ELR (cell line): Measurements from ENCODE around the gene ENPP3.
A peak's percentile ranks its signal among the peaks of the same experiment; 100 is the strongest.

Source experiments
- DNase-seq: peaks from one replicate; pipeline ENCODE4 v3.0.0-alpha.2; 2015; ENCODE audit warnings: low read depth

Gene ENPP3

DNA sequence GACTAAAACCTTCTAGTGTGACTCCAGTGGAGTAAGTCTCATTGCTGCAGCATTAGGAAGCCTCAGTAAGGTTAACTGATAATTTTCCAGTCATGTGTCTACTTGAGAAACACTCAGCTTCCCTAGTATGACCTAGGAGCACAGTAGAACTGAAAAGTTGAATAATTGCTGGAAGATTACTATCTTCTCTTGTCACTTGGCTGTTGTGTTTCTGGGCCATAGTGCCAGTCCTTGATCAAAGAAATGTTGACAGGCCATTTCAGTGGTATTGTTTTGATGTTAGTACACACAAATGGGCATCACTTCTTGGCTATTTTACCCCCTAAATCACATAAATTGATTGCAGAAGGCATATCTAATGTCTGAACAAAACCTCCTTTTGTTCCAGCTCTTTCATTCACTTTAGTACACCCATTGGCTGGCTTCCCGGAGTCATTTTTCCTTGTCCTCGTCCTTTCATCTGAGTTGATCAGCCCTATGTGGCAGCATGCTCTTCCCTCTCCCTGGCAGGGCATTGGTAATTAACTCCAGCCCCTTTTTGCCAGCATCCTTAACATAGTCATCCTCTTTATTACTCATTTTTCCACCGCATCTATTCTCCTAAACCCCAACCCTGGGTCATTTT lies 6.0 kb downstream of the ENPP3 start:
- DNase-seq: no peak

- DNase-seq: no peak
These were observed 6.9 kb downstream of the ENPP3 start for GRCh38 chr6:131643855-131644460.

DNA sequence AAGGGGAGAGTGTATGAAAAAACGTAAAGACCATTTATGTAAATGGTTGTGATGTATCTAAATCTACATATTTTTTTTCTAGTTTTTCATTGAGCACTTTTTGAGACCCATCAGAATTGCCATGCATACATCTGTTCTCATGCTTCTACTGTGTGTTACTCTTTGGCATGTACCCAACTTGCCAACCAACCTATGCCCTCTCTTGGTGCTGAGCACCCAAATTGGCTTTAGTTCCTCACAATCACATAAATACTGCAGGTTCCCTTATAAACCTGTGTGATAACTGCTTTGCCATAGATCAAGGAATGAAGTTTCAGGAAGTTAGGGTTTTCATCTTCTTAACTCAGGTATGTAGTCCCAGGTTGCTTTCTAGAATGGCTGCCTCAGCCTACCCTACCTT lies 7.8 kb downstream of the ENPP3 start:
- DNase-seq: no peak

GRCh38 chr6:131645846-131646245 lies 8.7 kb downstream of the ENPP3 start:
- no peak for DNase-seq

GRCh38 chr6:131646249-131646670 lies 9.2 kb downstream of the ENPP3 start:
- DNase-seq: no peak

DNA sequence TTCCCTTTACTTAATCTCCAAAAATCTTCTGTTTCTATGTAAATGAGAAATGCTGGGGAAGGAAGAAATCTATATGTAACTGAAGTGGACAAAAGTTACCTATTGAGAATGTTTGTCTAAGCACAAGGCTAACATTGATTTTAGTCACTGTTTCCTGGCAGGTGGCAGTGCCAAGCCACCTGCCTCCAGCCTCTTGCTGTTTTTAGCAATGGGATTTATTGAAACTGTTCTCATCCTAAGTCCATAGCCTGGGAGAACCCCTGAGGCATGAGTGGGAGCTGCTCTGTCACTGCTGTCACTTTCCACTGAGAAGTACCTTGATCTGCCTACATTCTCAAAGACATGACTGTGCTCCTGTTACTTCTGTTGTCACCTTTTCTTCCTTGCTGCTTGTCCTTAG lies 14.7 kb downstream of the ENPP3 start:
- DNase-seq: no peak

- DNase-seq: peak; percentile 58
These were observed 15.4 kb downstream of the ENPP3 start for GRCh38 chr6:131652472-131652871.

GRCh38 chr6:131654326-131654725 lies 17.2 kb downstream of the ENPP3 start:
- no peak for DNase-seq

GRCh38 chr6:131655387-131655786 lies 18.3 kb downstream of the ENPP3 start:
- DNase-seq: no peak

GRCh38 chr6:131655951-131656350 lies 18.8 kb downstream of the ENPP3 start:
- DNase-seq: no peak

DNA sequence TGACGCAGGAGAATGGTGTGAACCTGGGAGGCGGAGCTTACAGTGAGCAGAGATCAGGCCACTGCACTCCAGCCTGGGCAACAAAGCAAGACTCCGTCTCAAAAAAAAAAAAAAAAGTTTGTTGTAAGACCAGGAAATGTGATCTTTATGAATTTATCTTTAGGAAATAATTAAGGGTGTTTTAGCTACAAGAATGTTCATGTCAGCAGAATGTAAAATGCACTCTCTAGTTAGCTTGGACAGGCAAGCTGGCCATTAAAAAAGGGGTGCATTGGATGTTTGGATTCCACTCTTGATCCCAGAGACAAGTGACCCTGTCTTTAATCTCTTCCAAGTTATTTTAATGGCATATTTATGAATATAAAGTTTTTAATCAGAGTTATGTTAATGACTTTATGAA lies 19.6 kb downstream of the ENPP3 start:
- DNase-seq: no peak

- DNase-seq: peak; percentile 12
These were observed 20.1 kb downstream of the ENPP3 start for GRCh38 chr6:131657222-131657621.

DNA sequence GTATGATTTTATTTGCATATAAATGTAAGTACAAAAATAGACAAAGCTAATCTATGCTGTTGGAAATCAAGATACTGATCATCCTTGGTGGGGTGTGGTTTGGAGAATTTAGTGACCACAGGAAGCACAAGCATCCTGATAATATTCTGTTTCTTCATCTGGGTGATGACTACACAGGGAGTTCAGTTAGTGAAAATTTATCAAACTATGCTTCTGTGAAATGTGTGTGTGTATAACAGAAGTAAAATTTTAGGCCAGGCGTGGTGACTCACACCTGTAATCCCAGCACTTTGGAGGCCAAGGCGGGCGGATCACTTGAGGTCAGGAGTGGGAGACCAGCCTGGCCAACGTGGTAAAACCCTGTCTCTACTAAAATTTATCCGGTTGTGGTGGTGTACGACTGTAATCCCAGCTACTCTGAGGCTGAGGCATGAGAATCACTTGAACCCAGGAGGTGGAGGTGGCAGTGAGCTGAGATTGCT lies 20.6 kb downstream of the ENPP3 start:
- DNase-seq: peak; percentile 89

DNA sequence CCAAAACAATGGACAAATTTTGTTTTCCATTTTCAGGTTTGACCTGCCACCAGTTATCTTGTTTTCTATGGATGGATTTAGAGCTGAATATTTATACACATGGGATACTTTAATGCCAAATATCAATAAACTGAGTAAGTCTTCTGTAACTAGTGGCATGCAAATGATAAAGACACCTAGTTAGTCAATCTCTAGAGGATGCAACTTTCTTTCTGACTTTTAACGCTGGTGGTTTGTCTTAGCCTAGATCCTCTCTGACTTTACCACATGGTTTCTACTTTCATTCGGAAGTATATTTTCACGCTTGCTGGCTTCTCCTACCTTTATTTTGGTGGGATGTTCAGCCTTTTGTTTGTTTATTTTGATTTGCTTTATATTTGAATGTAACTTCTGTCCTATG lies 21.2 kb downstream of the ENPP3 start:
- DNase-seq: no peak

- peak; percentile 78 for DNase-seq
These were observed 23.1 kb downstream of the ENPP3 start for GRCh38 chr6:131660195-131660594.

- no peak for DNase-seq
These were observed 26.6 kb downstream of the ENPP3 start for GRCh38 chr6:131663578-131664165.

DNA sequence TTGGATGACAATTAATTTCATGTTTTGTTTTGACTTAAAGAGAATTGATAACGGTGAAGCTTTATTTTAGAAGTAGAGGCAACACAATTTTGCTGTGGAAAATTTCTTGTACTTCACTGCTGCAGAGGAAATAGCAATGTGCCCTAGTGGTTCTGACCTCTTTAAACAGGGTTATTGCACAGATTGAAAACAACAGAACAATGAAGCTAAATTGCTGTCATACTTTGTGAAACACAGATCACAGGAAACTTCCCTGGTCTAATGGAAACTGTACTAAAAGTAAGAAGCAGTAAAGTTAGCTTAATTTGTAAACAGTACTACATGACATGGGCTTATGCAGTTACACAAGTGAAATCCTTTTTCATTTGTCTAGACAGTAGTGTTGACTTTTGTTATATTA lies 32.8 kb downstream of the ENPP3 start:
- no peak for DNase-seq

- DNase-seq: no peak
These were observed 36.1 kb downstream of the ENPP3 start for GRCh38 chr6:131673184-131673583.

GRCh38 chr6:131678442-131678841 lies 41.3 kb downstream of the ENPP3 start:
- no peak for DNase-seq

GRCh38 chr6:131680868-131681267 lies 43.8 kb downstream of the ENPP3 start:
- no peak for DNase-seq

- no peak for DNase-seq
These were observed 44.5 kb downstream of the ENPP3 start for GRCh38 chr6:131681585-131681984.

- no peak for DNase-seq
These were observed 45.3 kb downstream of the ENPP3 start for GRCh38 chr6:131682442-131682841.

DNA sequence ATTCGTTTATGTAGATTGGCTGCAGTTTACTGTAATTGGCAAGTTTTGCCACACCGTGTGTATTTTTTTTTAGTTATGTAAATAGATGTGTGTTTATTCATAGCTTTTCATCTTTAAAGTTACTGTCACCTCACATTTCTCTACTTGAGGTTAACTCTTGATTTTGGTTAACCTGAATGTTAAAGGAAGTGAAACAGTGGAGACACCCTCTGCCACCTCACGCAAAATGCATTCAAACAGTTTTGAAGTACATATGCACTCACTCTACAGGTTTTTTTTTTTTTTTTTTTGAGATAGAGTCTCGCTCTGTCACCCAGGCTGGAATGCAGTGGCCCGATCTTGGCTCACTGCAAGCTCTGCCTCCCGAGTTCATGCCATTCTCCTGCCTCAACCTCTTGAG lies 46.4 kb downstream of the ENPP3 start:
- no peak for DNase-seq
